HepG2 (cell line): ENCODE data around the gene HAO2. TPM values are rescaled to one million over a fixed set of nuclear protein-coding genes. Genes with fewer than 3 reads are reported as not detected.

Source experiments
- ATAC-seq: fragments of 200-7000 bp; cut with Tn5 transposase; 3 replicates; pipeline ENCODE4 v1.9.1; 2020; ENCODE audit warnings: mild to moderate bottlenecking, moderate library complexity
- BruUV-seq: library from RNA; stranded (reverse); fragments of 400-500 nt; replicated peaks from 2 replicates; lab custom pipeline; 2021; lab: Mats Ljungman, UMichigan
- CTCF ChIA-PET: fragments of 300-600 bp; formaldehyde crosslinking; extraction: SDS; loops from one replicate; lab custom pipeline; 2021; ENCODE audit warnings: low total read pairs, inconsistent platforms, low intra/inter-chr PET ratio; lab: Yijun Ruan, JAX
- POLR2A ChIA-PET: fragments of 350-600 bp; sonication (Branson Sonifier 250); formaldehyde crosslinking; loops from one replicate; lab custom pipeline; 2020; ENCODE audit warnings: antibody characterized with exemption, inconsistent platforms; lab: Yijun Ruan, JAX
- DNase-seq: peaks from one replicate; pipeline ENCODE4 v3.0.0-alpha.2; 2015; ENCODE audit warnings: low spot score
- FAIRE-seq: peaks from 3 replicates; lab custom pipeline; 2011; peaks lifted over from hg19 to GRCh38; lab: Jason Lieb, UNC
- H2AFZ ChIP-seq: one replicate; pipeline ENCODE4 v1.6.1; 2011; ENCODE audit warnings: low read length, inconsistent platforms
- H3K27ac ChIP-seq: fragments of 300-600 bp; 3 replicates; pipeline ENCODE4 v1.8.0; 2011; ENCODE audit warnings: mixed run types, mild to moderate bottlenecking, mixed read lengths, low read length, inconsistent platforms; ENCODE audit not compliant: insufficient read depth; ENCODE audit errors: extremely low read length
- H3K27me3 ChIP-seq, 2 experiments: fragments of 200-600 bp in 1 of 2; 2 replicates in 1 of 2; 3 replicates in 1 of 2; pipeline versions ENCODE4 v1.6.0 to v1.8.0; 2011; ENCODE audit warnings: low read length in 2 of 2, mild to moderate bottlenecking in 2 of 2, moderate library complexity in 2 of 2, inconsistent platforms in 1 of 2; ENCODE audit not compliant: insufficient read depth in 2 of 2, control insufficient read depth in 1 of 2
- H3K36me3 ChIP-seq, 2 experiments: fragments of 200-600 bp in 1 of 2; replicated peaks in 1 of 2; 2 replicates in 1 of 2; 3 replicates in 1 of 2; pipeline versions ENCODE4 v1.5.1 to v1.8.0; 2011; ENCODE audit warnings: low read length in 2 of 2, inconsistent platforms in 1 of 2; ENCODE audit not compliant: insufficient read depth in 2 of 2, control insufficient read depth in 1 of 2
- H3K4me1 ChIP-seq: 2 replicates; pipeline ENCODE4 v1.5.1; 2012; ENCODE audit warnings: low read length, inconsistent platforms; ENCODE audit not compliant: insufficient read depth
- H3K4me2 ChIP-seq: 2 replicates; pipeline ENCODE4 v1.6.0; 2011; ENCODE audit warnings: low read depth, low read length, inconsistent platforms
- H3K4me3 ChIP-seq, 3 experiments: fragments of 200-600 bp in 1 of 3; sonication (generic), shearing (Covaris generic) in 1 of 3; replicated peaks in 1 of 3; 2 replicates each; pipeline ENCODE4 v1.5.1; 2011 to 2016; ENCODE audit warnings: low read length in 3 of 3, inconsistent platforms in 2 of 3, low read depth in 2 of 3, mild to moderate bottlenecking in 2 of 3, control low read depth in 1 of 3, mixed read lengths in 1 of 3; ENCODE audit not compliant: insufficient read depth in 1 of 3
- H3K79me2 ChIP-seq: one replicate; pipeline ENCODE4 v1.6.1; 2011; ENCODE audit warnings: low read length, inconsistent platforms; ENCODE audit not compliant: insufficient read depth
- H3K9ac ChIP-seq: 2 replicates; pipeline ENCODE4 v1.6.0; 2011; ENCODE audit warnings: mild to moderate bottlenecking, low read depth, low read length, inconsistent platforms; ENCODE audit not compliant: insufficient read depth
- H3K9me3 ChIP-seq: 2 replicates; pipeline ENCODE4 v1.5.1; 2012; ENCODE audit warnings: mild to moderate bottlenecking, low read length
- H4K20me1 ChIP-seq: 2 replicates; pipeline ENCODE4 v1.6.0; 2011; ENCODE audit warnings: inconsistent platforms, mild to moderate bottlenecking, low read length, moderate library complexity; ENCODE audit not compliant: insufficient read depth
- ATF1 ChIP-seq: IDR thresholded peaks from 2 replicates; pipeline ENCODE4 v1.6.1; 2016; ENCODE audit warnings: mild to moderate bottlenecking, control low read depth
- ELF3 ChIP-seq: IDR thresholded peaks from 2 replicates; pipeline ENCODE4 v1.6.1; 2016; ENCODE audit warnings: missing genetic modification reagents, missing compliant biosample characterization
- GATA4 ChIP-seq: sonication (generic); IDR thresholded peaks from 2 replicates; pipeline ENCODE4 v1.6.1; 2016; ENCODE audit warnings: antibody characterized with exemption, low read depth, borderline replicate concordance
- GMEB1 ChIP-seq: sonication (generic); formaldehyde crosslinking; IDR thresholded peaks from 2 replicates; pipeline ENCODE4 v1.5.1; 2020; ENCODE audit warnings: missing genetic modification reagents, mild to moderate bottlenecking, borderline replicate concordance
- IRF2 ChIP-seq: IDR thresholded peaks from 2 replicates; pipeline ENCODE4 v1.6.1; 2018; ENCODE audit warnings: missing genetic modification reagents, missing compliant biosample characterization
- MEIS1 ChIP-seq: sonication (generic); formaldehyde crosslinking; IDR thresholded peaks from 2 replicates; pipeline ENCODE4 v1.9.0; 2021; ENCODE audit warnings: mild to moderate bottlenecking, missing genetic modification reagents, moderate library complexity, borderline replicate concordance
- MIER2 ChIP-seq: IDR thresholded peaks from 2 replicates; pipeline ENCODE4 v1.6.1; 2016; ENCODE audit warnings: missing biosample characterization, missing genetic modification reagents
- NR2F6 ChIP-seq, 2 experiments: IDR thresholded peaks; 2 replicates each; pipeline ENCODE4 v1.6.1; 2016; ENCODE audit warnings: antibody characterized with exemption in 1 of 2, mild to moderate bottlenecking in 1 of 2
- USF2 ChIP-seq, 2 experiments: sonication (generic) in 1 of 2; formaldehyde crosslinking in 1 of 2; IDR thresholded peaks; 2 replicates each; pipeline versions ENCODE4 v1.5.1 to v1.6.1; 2011 to 2020; ENCODE audit warnings: borderline replicate concordance in 1 of 2, low read depth in 1 of 2, low read length in 1 of 2, mild to moderate bottlenecking in 1 of 2, missing genetic modification reagents in 1 of 2, moderate library complexity in 1 of 2
- XBP1 ChIP-seq: sonication (generic); formaldehyde crosslinking; IDR thresholded peaks from 2 replicates; pipeline ENCODE4 v1.5.0; 2020; ENCODE audit warnings: missing genetic modification reagents
- ZBTB3 ChIP-seq: sonication (generic); formaldehyde crosslinking; IDR thresholded peaks from 2 replicates; pipeline ENCODE4 v1.4.0; 2020; ENCODE audit warnings: low read depth, mild to moderate bottlenecking, moderate library complexity, missing genetic modification reagents, borderline replicate concordance
- ZNF12 ChIP-seq: sonication (generic); formaldehyde crosslinking; IDR thresholded peaks from 2 replicates; pipeline ENCODE4 v1.5.0; 2020; ENCODE audit warnings: missing genetic modification reagents
- ZNF281 ChIP-seq: sonication (generic); formaldehyde crosslinking; IDR thresholded peaks from 2 replicates; pipeline ENCODE4 v1.4.0; 2020; ENCODE audit warnings: missing genetic modification reagents, borderline replicate concordance
- ZNF605 ChIP-seq: sonication (generic); formaldehyde crosslinking; IDR thresholded peaks from 2 replicates; pipeline ENCODE4 v1.8.0; 2022; ENCODE audit warnings: mild to moderate bottlenecking, missing genetic modification reagents
- ZNF740 ChIP-seq: sonication (generic); formaldehyde crosslinking; IDR thresholded peaks from 2 replicates; pipeline ENCODE4 v1.4.0; 2020; ENCODE audit warnings: missing genetic modification reagents
- ZNF788 ChIP-seq: sonication (generic); formaldehyde crosslinking; IDR thresholded peaks from 2 replicates; pipeline ENCODE4 v1.5.0; 2020; ENCODE audit warnings: mild to moderate bottlenecking, missing genetic modification reagents, borderline replicate concordance
- WGBS: methylation state at CpG from one replicate; pipeline ENCODE4 v1.1.6; 2017; ENCODE audit warnings: low lambda C conversion rate; 5-methylcytosine and 5-hydroxymethylcytosine counted together
- in situ Hi-C: cut with HindIII; loops from 2 replicates; pipeline ENCODE4 v1.10.0; 2017; ENCODE audit warnings: low pct_unique_long_range_greater_than_20kb; ENCODE audit not compliant: extremely low pct_ligation_motif_present
- intact Hi-C: fragments of 100-400 bp; cut with micrococcal nuclease; formaldehyde crosslinking; loops from one replicate; pipeline ENCODE4 v1.10.0; 2022; ENCODE audit not compliant: unreplicated experiment
- polyA plus RNA-seq, 8 experiments: library from polyadenylated mRNA; depleted of rRNA in 3 of 8; stranded (reverse) in 7 of 8; unstranded in 1 of 8; fragments of >200 nt; fragmentation: Illumina TruSeq in 4 of 8; extraction: Trizol in 4 of 8; gene quantifications; 2 replicates each; pipeline versions ENCODE4 v1.2.1 to v1.2.3, GENCODE V29; 2011 to 2016; ENCODE audit warnings: low read depth in 4 of 8, missing spikeins in 1 of 8, mixed read lengths in 1 of 8; ENCODE audit not compliant: insufficient read depth in 1 of 8
- total RNA-seq, 5 experiments: library from RNA; depleted of rRNA; stranded (reverse); fragments of >200 nt; fragmentation: Illumina TruSeq; extraction: Trizol; gene quantifications; 2 replicates each; pipeline ENCODE4 v1.2.3, GENCODE V29; 2016; ENCODE audit warnings: low read depth in 1 of 5

HAO2 gene
- total and polyA plus RNA-seq, 2 of the 13 experiments (the other 11 are each of a cell fraction or from before 2014, with no cell fraction given), result 0.05 to 0.09 TPM

- BruUV-seq, result no TSS peak
- Histone ChIP-seq H2AFZ (no peak overlapping the region), H3K4me3 (no peak overlapping the region; a peak in 1 of 6 replicates), H3K36me3 (no peaks in the 10 kb centered on the region), H3K9me3 (peaks cover 8% of the 10 kb centered on the region; the same call in 1 of the 2 replicates), H3K79me2 (no peaks in the 10 kb centered on the region), H3K27me3 (no peaks in the 10 kb centered on the region), H4K20me1 (no peaks in the 10 kb centered on the region), H3K4me2 (peak overlapping the region; percentile 60), H3K27ac (peak overlapping the region; percentile 90), H3K4me1 (peaks cover 96% of the 10 kb centered on the region), H3K9ac (peak overlapping the region; percentile 69)
- CTCF ChIA-PET, result no interaction called here
- DNase-seq (peak; percentile 99), FAIRE-seq (peak; percentile 98), ATAC-seq (peak; percentile 98)
- in situ Hi-C loops (no loop called here), intact Hi-C loops (loop anchor here (1.0 to 2.0 kb wide), 3 partner anchors 9 to 21 kb away; no protein-coding TSS in a partner anchor)
- POLR2A ChIA-PET, result interaction anchor here (1.0 to 1.3 kb wide), 3 partner anchors 8 to 370 kb away, joined by 3 to 14 read pairs (median 3); partner anchors contain the start of gene PHGDH
- 21% methylated on average over 5 of the region's 5 CpGs for WGBS
- TF ChIP-seq ZNF281, result peak; percentile 76; the same call in 1 of the 2 replicates
- TF ChIP-seq ZNF605 (CRISPR knock-in tag), result peak; percentile 47; the same call in 1 of the 2 replicates
- peak; percentile 76 for TF ChIP-seq ATF1
- TF ChIP-seq XBP1, result 0 out of 2 replicates have a peak, but pooled peaks have one; percentile 32
- TF ChIP-seq USF2 (IDR thresholded peaks at IDR 0.05; ENCODE audit: low read depth, low read length), result no peak
- peak; percentile 47; the same call in 1 of the 2 replicates for TF ChIP-seq USF2 (CRISPR knock-in tag; IDR thresholded peaks at IDR 0.05; ENCODE audit: borderline replicate concordance)
- TF ChIP-seq ZNF788, result peak; percentile 83; the same call in 1 of the 2 replicates
- peak; percentile 65; the same call in 1 of the 2 replicates for TF ChIP-seq ZNF740
- TF ChIP-seq ZBTB3, result 0 out of 2 replicates have a peak, but pooled peaks have one; percentile 71
- TF ChIP-seq GATA4, result peak; percentile 76; the same call in 1 of the 2 replicates
- TF ChIP-seq GMEB1 (CRISPR knock-in tag), result peak; percentile 34; the same call in 1 of the 2 replicates
- peak; percentile 58; the same call in 1 of the 2 replicates for TF ChIP-seq IRF2 (CRISPR knock-in tag)
- 0 out of 2 replicates have a peak, but pooled peaks have one; percentile 45 for TF ChIP-seq MEIS1 (CRISPR knock-in tag)
- peak; percentile 34 for TF ChIP-seq MIER2
- TF ChIP-seq ELF3 (CRISPR knock-in tag), result peak; percentile 62; the same call in 1 of the 2 replicates
- peak; percentile 72 for TF ChIP-seq ZNF12 (CRISPR knock-in tag)
- peak; percentile 89 for TF ChIP-seq NR2F6 (IDR thresholded peaks at IDR 0.05)
- TF ChIP-seq NR2F6 (CRISPR knock-in tag; IDR thresholded peaks at IDR 0.05), result peak; percentile 93
Observed at GRCh38 chr1:119341372-119341947, 27.1 kb upstream of the HAO2 start.
